ENCODE data around the gene SRGAP2C. TPM values are rescaled to one million over a fixed set of nuclear protein-coding genes. Genes with fewer than 3 reads are reported as not detected.
"Not testable (repeated sequence)": the region's sequence is repeated elsewhere in the genome, so short reads cannot be mapped to it uniquely, and the experiment has no call there.

Gene SRGAP2C
- total and polyA plus RNA-seq, 2 donors (not counting 3 experiments of a cell fraction or from before 2014, with no cell fraction given), result 5.6 to 56.4 TPM

- H3K9ac ChIP-seq (replicated peaks; ENCODE audit: extremely low read depth, insufficient read depth, low read length); H3K27me3 ChIP-seq (ENCODE audit: control insufficient read depth in 2 of 2, insufficient read depth in 2 of 2, low read length in 2 of 2); H3K4me1 ChIP-seq (ENCODE audit: control insufficient read depth, extremely low read depth, insufficient read depth, low read length); H4K20me1 ChIP-seq (replicated peaks; ENCODE audit: control insufficient read depth, extremely low read depth, insufficient read depth, low read length); FAIRE-seq; H3K79me2 ChIP-seq (ENCODE audit: control insufficient read depth, insufficient read depth, low read length); H2AFZ ChIP-seq (ENCODE audit: low read depth, low read length); H3K27ac ChIP-seq (ENCODE audit: insufficient read depth, low read depth, low read length); DNase-seq (ENCODE audit: low read depth, low spot score); intact Hi-C loops (cut with micrococcal nuclease); POLR2A ChIA-PET; H3K9me3 ChIP-seq (replicated peaks; ENCODE audit: control insufficient read depth, insufficient read depth, low read length); H3K4me2 ChIP-seq (ENCODE audit: insufficient read depth, low read length); BruUV-seq (replicated peaks); H3K9me1 ChIP-seq (replicated peaks; ENCODE audit: control insufficient read depth, extremely low read depth, insufficient read depth, low read length); H3K4me3 ChIP-seq (replicated peaks in 1 of 3; ENCODE audit: insufficient read depth in 1 of 3, low read depth in 1 of 3, low read length in 3 of 3); H3K36me3 ChIP-seq (ENCODE audit: control insufficient read depth in 2 of 2, extremely low read depth in 1 of 2, insufficient read depth in 2 of 2, low read length in 2 of 2); CTCF ChIA-PET; dilution Hi-C loops (cut with MboI; ENCODE audit: extremely low pct_ligation_motif_present, low sequenced_read_pairs): not testable (repeated sequence)
Measured at GRCh38 chr1:121292590-121292989, 107.8 kb downstream of the SRGAP2C start.

GRCh38 chr1:121293263-121294204 is 108.8 kb downstream of the SRGAP2C start:
- H3K4me3 ChIP-seq (replicated peaks in 1 of 3; ENCODE audit: insufficient read depth in 1 of 3, low read depth in 1 of 3, low read length in 3 of 3); CTCF ChIA-PET; H2AFZ ChIP-seq (ENCODE audit: low read depth, low read length); H3K9me1 ChIP-seq (replicated peaks; ENCODE audit: control insufficient read depth, extremely low read depth, insufficient read depth, low read length); BruUV-seq (replicated peaks); H3K79me2 ChIP-seq (ENCODE audit: control insufficient read depth, insufficient read depth, low read length); DNase-seq (ENCODE audit: low read depth, low spot score); H3K27ac ChIP-seq (ENCODE audit: insufficient read depth, low read depth, low read length); H3K4me1 ChIP-seq (ENCODE audit: control insufficient read depth, extremely low read depth, insufficient read depth, low read length); H3K9ac ChIP-seq (replicated peaks; ENCODE audit: extremely low read depth, insufficient read depth, low read length); H3K4me2 ChIP-seq (ENCODE audit: insufficient read depth, low read length); H3K9me3 ChIP-seq (replicated peaks; ENCODE audit: control insufficient read depth, insufficient read depth, low read length); POLR2A ChIA-PET; H3K27me3 ChIP-seq (ENCODE audit: control insufficient read depth in 2 of 2, insufficient read depth in 2 of 2, low read length in 2 of 2); H4K20me1 ChIP-seq (replicated peaks; ENCODE audit: control insufficient read depth, extremely low read depth, insufficient read depth, low read length); intact Hi-C loops (cut with micrococcal nuclease); dilution Hi-C loops (cut with MboI; ENCODE audit: extremely low pct_ligation_motif_present, low sequenced_read_pairs); FAIRE-seq; H3K36me3 ChIP-seq (ENCODE audit: control insufficient read depth in 2 of 2, extremely low read depth in 1 of 2, insufficient read depth in 2 of 2, low read length in 2 of 2): not testable (repeated sequence)

- H3K4me2 ChIP-seq (ENCODE audit: insufficient read depth, low read length); H3K9me3 ChIP-seq (replicated peaks; ENCODE audit: control insufficient read depth, insufficient read depth, low read length); intact Hi-C loops (cut with micrococcal nuclease); H3K79me2 ChIP-seq (ENCODE audit: control insufficient read depth, insufficient read depth, low read length); H4K20me1 ChIP-seq (replicated peaks; ENCODE audit: control insufficient read depth, extremely low read depth, insufficient read depth, low read length); H3K4me1 ChIP-seq (ENCODE audit: control insufficient read depth, extremely low read depth, insufficient read depth, low read length); H3K27ac ChIP-seq (ENCODE audit: insufficient read depth, low read depth, low read length); BruUV-seq (replicated peaks); H3K4me3 ChIP-seq (replicated peaks in 1 of 3; ENCODE audit: insufficient read depth in 1 of 3, low read depth in 1 of 3, low read length in 3 of 3); H2AFZ ChIP-seq (ENCODE audit: low read depth, low read length); H3K36me3 ChIP-seq (ENCODE audit: control insufficient read depth in 2 of 2, extremely low read depth in 1 of 2, insufficient read depth in 2 of 2, low read length in 2 of 2); DNase-seq (ENCODE audit: low read depth, low spot score); CTCF ChIA-PET; H3K27me3 ChIP-seq (ENCODE audit: control insufficient read depth in 2 of 2, insufficient read depth in 2 of 2, low read length in 2 of 2); dilution Hi-C loops (cut with MboI; ENCODE audit: extremely low pct_ligation_motif_present, low sequenced_read_pairs); POLR2A ChIA-PET; H3K9ac ChIP-seq (replicated peaks; ENCODE audit: extremely low read depth, insufficient read depth, low read length); FAIRE-seq; H3K9me1 ChIP-seq (replicated peaks; ENCODE audit: control insufficient read depth, extremely low read depth, insufficient read depth, low read length): not testable (repeated sequence)
Measured at GRCh38 chr1:121294205-121294570, 109.4 kb downstream of the SRGAP2C start.

- intact Hi-C loops (cut with micrococcal nuclease); POLR2A ChIA-PET; H3K4me3 ChIP-seq (replicated peaks in 1 of 3; ENCODE audit: insufficient read depth in 1 of 3, low read depth in 1 of 3, low read length in 3 of 3); dilution Hi-C loops (cut with MboI; ENCODE audit: extremely low pct_ligation_motif_present, low sequenced_read_pairs); DNase-seq (ENCODE audit: low read depth, low spot score); CTCF ChIA-PET; BruUV-seq (replicated peaks); H3K4me1 ChIP-seq (ENCODE audit: control insufficient read depth, extremely low read depth, insufficient read depth, low read length); H3K9me1 ChIP-seq (replicated peaks; ENCODE audit: control insufficient read depth, extremely low read depth, insufficient read depth, low read length); FAIRE-seq; H3K9ac ChIP-seq (replicated peaks; ENCODE audit: extremely low read depth, insufficient read depth, low read length); H3K36me3 ChIP-seq (ENCODE audit: control insufficient read depth in 2 of 2, extremely low read depth in 1 of 2, insufficient read depth in 2 of 2, low read length in 2 of 2); H3K4me2 ChIP-seq (ENCODE audit: insufficient read depth, low read length); H3K9me3 ChIP-seq (replicated peaks; ENCODE audit: control insufficient read depth, insufficient read depth, low read length); H3K27ac ChIP-seq (ENCODE audit: insufficient read depth, low read depth, low read length); H4K20me1 ChIP-seq (replicated peaks; ENCODE audit: control insufficient read depth, extremely low read depth, insufficient read depth, low read length); H3K79me2 ChIP-seq (ENCODE audit: control insufficient read depth, insufficient read depth, low read length); H3K27me3 ChIP-seq (ENCODE audit: control insufficient read depth in 2 of 2, insufficient read depth in 2 of 2, low read length in 2 of 2); H2AFZ ChIP-seq (ENCODE audit: low read depth, low read length): not testable (repeated sequence)
Measured at GRCh38 chr1:121296563-121296962, 111.8 kb downstream of the SRGAP2C start.
